Spleen (tissue), 11 donors: ENCODE measurements around the gene MLXIPL. TPM values are rescaled to one million over a fixed set of nuclear protein-coding genes. Genes with fewer than 3 reads are reported as not detected.

Experiments
- DNase-seq: peaks from one replicate; pipeline ENCODE4 v3.0.0-alpha.2; 2020
- H3K27ac ChIP-seq, 8 donors: fragments of 200-600 bp; sonication (generic) in 7 of 8; 1 replicate in 4 of 8; 2 replicates in 4 of 8; pipeline versions ENCODE4 v1.5.0 to v1.8.0; 2016 to 2021; ENCODE audit warnings: inconsistent platforms in 4 of 8, mild to moderate bottlenecking in 4 of 8, moderate library complexity in 1 of 8
- H3K27me3 ChIP-seq, 7 donors: fragments of 200-600 bp; sonication (generic) in 6 of 7; replicated peaks in 1 of 7; 1 replicate in 4 of 7; 2 replicates in 3 of 7; pipeline versions ENCODE4 v1.5.0 to v1.8.0; 2016 to 2021; ENCODE audit warnings: inconsistent platforms in 3 of 7, mild to moderate bottlenecking in 1 of 7
- H3K36me3 ChIP-seq, 6 donors: fragments of 200-600 bp; sonication (generic) in 5 of 6; 1 replicate in 4 of 6; 2 replicates in 2 of 6; pipeline versions ENCODE4 v1.5.0 to v1.8.0; 2016 to 2021; ENCODE audit warnings: inconsistent platforms in 2 of 6
- H3K4me1 ChIP-seq, 6 donors: fragments of 200-600 bp; sonication (generic) in 5 of 6; 1 replicate in 3 of 6; 2 replicates in 3 of 6; pipeline versions ENCODE4 v1.5.0 to v1.8.0; 2016 to 2021; ENCODE audit warnings: inconsistent platforms in 3 of 6
- H3K4me3 ChIP-seq, 8 donors: fragments of 200-600 bp; sonication (generic) in 7 of 8; 1 replicate in 4 of 8; 2 replicates in 4 of 8; pipeline versions ENCODE4 v1.5.0 to v1.8.0; 2016 to 2021; ENCODE audit warnings: inconsistent platforms in 4 of 8, mild to moderate bottlenecking in 4 of 8, moderate library complexity in 2 of 8
- H3K9me3 ChIP-seq, 8 donors: fragments of 200-600 bp; sonication (generic) in 7 of 8; 1 replicate in 4 of 8; 2 replicates in 4 of 8; pipeline versions ENCODE4 v1.5.0 to v1.8.0; 2016 to 2021; ENCODE audit warnings: inconsistent platforms in 4 of 8
- POLR2A ChIP-seq, 3 donors: fragments of 450-650 bp; IDR thresholded peaks; one replicate each; pipeline ENCODE4 v1.5.1; 2017; ENCODE audit warnings: antibody characterized with exemption in 3 of 3, mild to moderate bottlenecking in 1 of 3
- POLR2AphosphoS5 ChIP-seq, 3 donors: sonication (generic); formaldehyde crosslinking; IDR thresholded peaks; one replicate each; pipeline ENCODE4 v1.5.1; 2017; ENCODE audit warnings: antibody characterized with exemption in 3 of 3
- WGBS, 5 donors: extraction: QIAGEN DNeasy Blood & Tissue Kit in 3 of 5; methylation state at CpG; one replicate each; pipeline versions ENCODE4 v1.1.5 to v1.1.7; 2013 to 2018; 5-methylcytosine and 5-hydroxymethylcytosine counted together
- intact Hi-C: fragments of 100-400 bp; cut with DNase I; formaldehyde crosslinking; loops from one replicate; pipeline ENCODE4 v1.15.0; 2023; ENCODE audit warnings: low total_unique reads
- polyA plus RNA-seq, 3 donors: library from polyadenylated mRNA; stranded (reverse); fragments of 200-250 nt; gene quantifications; one replicate each; pipeline ENCODE4 v1.2.1, GENCODE V29; 2013
- total RNA-seq, 7 donors: library from RNA; depleted of rRNA in 3 of 7; stranded (reverse); fragments of >200 nt in 3 of 7; fragmentation: NEBNext Ultra II Directional in 4 of 7; extraction: Animal tissue kit (Norgen Biotek cat#: 25700) in 4 of 7; gene quantifications; one replicate each; pipeline versions ENCODE4 v1.1.0 to v1.2.1, GENCODE V29; 2016 to 2021
- TF ChIP-seq, protein P1 (sequence below), 11 experiments: fragments of 200-600 bp in 7 of 11; fragments of 450-650 bp in 4 of 11; sonication (generic) in 4 of 11; IDR thresholded peaks in 8 of 11; conservative IDR thresholded peaks in 3 of 11; 1 replicate in 7 of 11; 2 replicates in 4 of 11; pipeline versions ENCODE4 v1.4.0 to v1.8.0; 2016 to 2021; ENCODE audit warnings: antibody characterized with exemption in 11 of 11, inconsistent platforms in 4 of 11, mild to moderate bottlenecking in 1 of 11
- donor health status: healthy with polysubstance abuse.
- donor health status: DM: no; HTN: no; CAD: no; lungs with moderate emphysema.
- donor health status: DM: no; HTN: no; CAD: no.
- donor health status: Bipolar disorder and iron deficiency.
- donor health status: healthy.
- donor health status: DM: no; HTN: no; CAD: no.
- donor health status: DM: yes; HTN: yes; CAD: no.

MLXIPL gene
- total and polyA plus RNA-seq, 10 donors: 0.09 to 0.23 (median 0.16) TPM; not detected in 6

DNA sequence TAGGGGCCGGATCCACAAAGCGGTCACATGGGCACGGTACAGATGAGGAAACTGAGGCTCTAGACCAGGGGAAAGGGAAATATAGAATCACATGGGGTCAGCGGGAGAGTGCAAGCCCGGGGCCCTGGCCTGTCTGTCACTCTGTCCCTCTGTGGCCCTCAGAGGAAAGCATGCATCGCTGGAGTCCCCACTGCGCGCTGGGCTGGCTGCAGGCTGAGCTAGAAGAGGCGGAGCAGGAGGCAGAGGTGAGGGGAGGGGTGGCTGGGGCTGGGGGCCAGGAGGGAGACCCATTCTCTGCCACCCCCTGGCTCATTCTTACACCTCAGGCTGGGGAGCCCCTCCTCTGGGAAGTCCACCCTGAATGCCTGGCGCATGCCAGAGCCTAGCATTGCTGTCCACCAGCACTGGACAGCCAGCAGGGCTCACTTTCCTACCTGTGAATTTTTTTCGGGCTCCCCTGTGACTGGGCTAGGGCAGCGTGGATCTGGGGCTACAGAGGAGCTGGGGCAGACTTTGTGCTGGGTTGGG is 45.6 kb upstream of the MLXIPL start:
- H3K27me3 ChIP-seq: peaks cover 0 to 65% (median 8%) of the 10 kb centered on the region in 7 donors
- H3K27ac ChIP-seq: no peak overlapping the region
- WGBS, 5 donors: 72 to 90% (median 77%) methylated on average over 11 to 12 of the region's 12 CpGs
- DNase-seq: no peak
- intact Hi-C loops: no loop called here
- no peaks in the 10 kb centered on the region for H3K9me3 ChIP-seq
- H3K4me3 ChIP-seq: no peak overlapping the region
- H3K4me1 ChIP-seq: peaks cover 0 to 29% (median 19%) of the 10 kb centered on the region in 6 donors
- TF ChIP-seq, protein P1, sequence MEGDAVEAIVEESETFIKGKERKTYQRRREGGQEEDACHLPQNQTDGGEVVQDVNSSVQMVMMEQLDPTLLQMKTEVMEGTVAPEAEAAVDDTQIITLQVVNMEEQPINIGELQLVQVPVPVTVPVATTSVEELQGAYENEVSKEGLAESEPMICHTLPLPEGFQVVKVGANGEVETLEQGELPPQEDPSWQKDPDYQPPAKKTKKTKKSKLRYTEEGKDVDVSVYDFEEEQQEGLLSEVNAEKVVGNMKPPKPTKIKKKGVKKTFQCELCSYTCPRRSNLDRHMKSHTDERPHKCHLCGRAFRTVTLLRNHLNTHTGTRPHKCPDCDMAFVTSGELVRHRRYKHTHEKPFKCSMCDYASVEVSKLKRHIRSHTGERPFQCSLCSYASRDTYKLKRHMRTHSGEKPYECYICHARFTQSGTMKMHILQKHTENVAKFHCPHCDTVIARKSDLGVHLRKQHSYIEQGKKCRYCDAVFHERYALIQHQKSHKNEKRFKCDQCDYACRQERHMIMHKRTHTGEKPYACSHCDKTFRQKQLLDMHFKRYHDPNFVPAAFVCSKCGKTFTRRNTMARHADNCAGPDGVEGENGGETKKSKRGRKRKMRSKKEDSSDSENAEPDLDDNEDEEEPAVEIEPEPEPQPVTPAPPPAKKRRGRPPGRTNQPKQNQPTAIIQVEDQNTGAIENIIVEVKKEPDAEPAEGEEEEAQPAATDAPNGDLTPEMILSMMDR (IDR thresholded peaks at IDR 0.05 in 8 of 11, conservative IDR thresholded peaks at IDR 0.05 in 3 of 11): no peak
- TF ChIP-seq POLR2AphosphoS5 (IDR thresholded peaks at IDR 0.05): no peak
- TF ChIP-seq POLR2A (IDR thresholded peaks at IDR 0.05): no peak
- no peaks in the 10 kb centered on the region for H3K36me3 ChIP-seq

DNA sequence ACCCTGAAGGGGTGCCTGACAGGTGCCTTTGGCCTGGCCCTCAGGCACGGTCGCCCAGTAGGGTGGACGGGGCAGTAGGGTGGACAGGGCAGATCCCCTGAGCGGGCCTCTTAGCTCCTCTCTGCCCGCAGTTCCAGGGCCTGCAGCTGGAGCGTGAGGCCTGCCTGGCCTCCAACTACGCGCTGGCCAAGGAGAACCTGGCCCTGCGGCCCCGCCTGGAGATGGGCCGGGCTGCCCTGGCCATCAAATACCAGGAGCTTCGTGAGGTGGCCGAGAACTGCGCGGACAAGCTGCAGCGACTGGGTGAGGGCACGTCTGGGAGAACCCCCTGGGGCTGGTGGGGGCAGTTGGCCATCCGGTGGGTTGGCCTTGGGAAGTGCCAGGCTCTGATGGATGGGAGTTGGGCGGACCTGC is 45.0 kb upstream of the MLXIPL start:
- TF ChIP-seq, protein P1 (IDR thresholded peaks at IDR 0.05 in 8 of 11, conservative IDR thresholded peaks at IDR 0.05 in 3 of 11): no peak
- TF ChIP-seq POLR2A (IDR thresholded peaks at IDR 0.05): no peak
- no peak for TF ChIP-seq POLR2AphosphoS5 (IDR thresholded peaks at IDR 0.05)
- Histone ChIP-seq H3K4me3 (peak overlapping the region in 1 of 8 donors; percentile 79), H3K4me1 (peaks cover 0 to 29% (median 19%) of the 10 kb centered on the region in 6 donors), H3K27ac (no peak overlapping the region), H3K27me3 (peaks cover 0 to 71% (median 8%) of the 10 kb centered on the region in 7 donors), H3K9me3 (no peaks in the 10 kb centered on the region), H3K36me3 (no peaks in the 10 kb centered on the region)
- intact Hi-C loops: no loop called here
- DNase-seq: no peak
- WGBS, 5 donors: 49 to 68% (median 60%) methylated on average over 8 to 19 of the region's 19 CpGs

DNA sequence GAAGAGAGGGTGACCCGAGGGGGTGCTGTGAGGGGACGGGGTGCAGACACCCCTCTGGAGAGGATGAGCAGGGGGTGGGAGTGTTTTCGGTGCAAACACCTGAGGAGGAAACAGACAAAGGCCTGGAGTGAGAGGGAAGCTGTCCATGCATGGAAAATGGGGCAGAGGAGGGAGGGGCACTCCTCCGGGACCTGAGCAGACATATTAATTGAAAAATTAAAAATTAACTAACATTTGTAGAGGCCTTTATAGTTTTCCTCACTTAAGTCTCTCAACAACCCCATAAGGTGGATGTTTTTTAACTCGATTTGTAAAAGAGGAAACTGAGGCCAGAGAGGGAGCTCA is 44.5 kb upstream of the MLXIPL start:
- peaks cover 0 to 29% (median 19%) of the 10 kb centered on the region in 6 donors for H3K4me1 ChIP-seq
- no peak for DNase-seq
- no peak overlapping the region for H3K27ac ChIP-seq
- H3K36me3 ChIP-seq: no peaks in the 10 kb centered on the region
- no peaks in the 10 kb centered on the region for H3K9me3 ChIP-seq
- TF ChIP-seq POLR2A (IDR thresholded peaks at IDR 0.05) (no peak), POLR2AphosphoS5 (IDR thresholded peaks at IDR 0.05) (no peak)
- TF ChIP-seq, protein P1 (IDR thresholded peaks at IDR 0.05 in 8 of 11, conservative IDR thresholded peaks at IDR 0.05 in 3 of 11): no peak
- 23 to 35% (median 30%) methylated on average over 5 of the region's 5 CpGs for WGBS, 5 donors
- intact Hi-C loops: no loop called here
- H3K4me3 ChIP-seq: peak overlapping the region in 6 of 8 donors; percentile 23 to 79 (median 44)
- H3K27me3 ChIP-seq: peaks cover 0 to 75% (median 8%) of the 10 kb centered on the region in 7 donors

DNA sequence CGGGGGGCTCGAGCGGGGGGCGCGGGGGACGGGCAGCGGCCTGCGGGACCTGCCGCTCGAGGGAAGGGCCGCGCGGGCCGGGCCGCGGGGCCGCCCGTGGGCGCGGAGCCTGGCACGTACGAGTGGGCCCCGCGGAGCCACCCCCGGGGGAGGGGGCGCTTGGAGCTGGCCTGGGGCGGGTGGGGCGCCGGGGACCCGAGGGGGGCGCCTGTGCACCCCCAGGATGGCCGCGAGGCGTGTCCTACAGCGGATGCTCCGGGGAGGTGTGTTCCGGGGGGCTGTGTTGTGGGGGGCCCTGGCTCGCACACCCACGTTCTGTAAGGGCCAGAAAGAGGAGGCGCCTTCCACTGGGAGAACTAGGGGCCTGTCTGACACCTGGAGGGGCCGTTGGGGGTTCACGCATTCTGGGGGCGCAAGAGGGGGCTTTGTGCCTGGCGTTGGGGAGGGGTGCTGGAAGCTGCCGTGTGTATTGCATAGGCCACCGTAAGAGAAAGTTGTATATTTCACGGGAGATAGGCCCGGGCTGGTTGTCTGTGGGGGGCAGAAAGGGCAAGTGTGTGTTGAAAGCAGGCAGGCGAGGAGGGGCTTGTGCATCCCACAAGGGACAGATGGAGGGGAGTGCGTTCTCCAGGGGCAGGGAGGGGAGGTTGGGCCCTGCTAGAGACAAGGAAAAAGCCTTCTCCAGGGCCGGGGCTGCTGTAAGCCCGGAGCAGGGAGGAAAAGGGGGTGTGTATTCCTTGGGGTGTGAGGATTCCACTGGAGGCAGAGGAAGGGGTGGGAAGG is 44.0 kb upstream of the MLXIPL start:
- Histone ChIP-seq H3K4me1 (peaks cover 0 to 29% (median 19%) of the 10 kb centered on the region in 6 donors), H3K4me3 (peak overlapping the region; percentile 18 to 79 (median 40)), H3K9me3 (peaks cover 0 to 1% (median under 1%) of the 10 kb centered on the region in 8 donors), H3K27ac (peak overlapping the region in 1 of 8 donors; percentile 27), H3K36me3 (no peaks in the 10 kb centered on the region), H3K27me3 (peaks cover 0 to 81% (median 8%) of the 10 kb centered on the region in 7 donors)
- peak; percentile 83 for DNase-seq
- intact Hi-C loops: no loop called here
- WGBS, 5 donors: 2 to 13% (median 4%) methylated on average over 12 to 52 of the region's 52 CpGs
- no peak for TF ChIP-seq POLR2AphosphoS5 (IDR thresholded peaks at IDR 0.05)
- TF ChIP-seq POLR2A (IDR thresholded peaks at IDR 0.05): no peak
- TF ChIP-seq, protein P1 (IDR thresholded peaks at IDR 0.05 in 8 of 11, conservative IDR thresholded peaks at IDR 0.05 in 3 of 11): no peak
